Measurements from ENCODE around the gene GDA. TPM values are rescaled to one million over a fixed set of nuclear protein-coding genes. Genes with fewer than 3 reads are reported as not detected.

The GDA gene
- total and polyA plus RNA-seq, 2 of the 8 experiments (the other 6 are each of a cell fraction or from before 2014, with no cell fraction given) = 0.35 to 3.0 TPM

- H3K27ac ChIP-seq (ENCODE audit: low read depth, low read length) = no peak overlapping the region
- POLR2A ChIA-PET (ENCODE audit: partially characterized antibody) = interaction anchor here (0.8 kb wide), 1 partner anchor 68 kb away, joined by 3 read pairs; the partner anchor contains the start of gene ZFAND5
- H4K5ac ChIP-seq (ENCODE audit: insufficient read length, low read depth, low read length) = no peak overlapping the region
- no peaks in the 10 kb centered on the region for H3K36me3 ChIP-seq (ENCODE audit: control insufficient read depth in 2 of 4, insufficient read depth in 4 of 4, low read length in 3 of 4)
- H4K20me1 ChIP-seq (replicated peaks in 1 of 2; ENCODE audit: control insufficient read depth in 1 of 2, insufficient read depth in 2 of 2, low read length in 2 of 2) = no peaks in the 10 kb centered on the region
- no peak overlapping the region for H4K91ac ChIP-seq (replicated peaks; ENCODE audit: insufficient read length, low read length)
- H3K9me3 ChIP-seq (ENCODE audit: insufficient read depth in 2 of 2, low read depth in 1 of 2, low read length in 1 of 2) = no peaks in the 10 kb centered on the region
- no peak overlapping the region for H3K4ac ChIP-seq (replicated peaks; ENCODE audit: insufficient read length, low read depth, low read length)
- no peak overlapping the region for H3K14ac ChIP-seq (ENCODE audit: insufficient read length)
- no peak for DNase-seq (ENCODE audit: low read depth in 1 of 2, low spot score in 2 of 2)
- no peak overlapping the region for H2BK15ac ChIP-seq (ENCODE audit: low read length)
- H2AFZ ChIP-seq (ENCODE audit: low read length) = no peak overlapping the region
- no peak overlapping the region for H2BK20ac ChIP-seq (ENCODE audit: low read length)
- no peak for FAIRE-seq
- no peak overlapping the region for H2BK5ac ChIP-seq (ENCODE audit: low read depth, low read length)
- H3K4me2 ChIP-seq (ENCODE audit: insufficient read depth in 1 of 2, low read depth in 2 of 2, low read length in 2 of 2) = no peak overlapping the region
- no peak overlapping the region for H3K18ac ChIP-seq (ENCODE audit: extremely low read depth, low read length)
- CTCF ChIA-PET (ENCODE audit: partially characterized antibody) = interaction anchor here (0.6 kb wide), 1 partner anchor 214 kb away, joined by 3 read pairs; no protein-coding TSS in a partner anchor
- peak overlapping the region in 1 of 4 experiments; percentile 34; a peak in 1 of 7 replicates for H3K9ac ChIP-seq (replicated peaks in 1 of 4; ENCODE audit: extremely low read depth in 1 of 4, low read depth in 3 of 4, low read length in 3 of 4)
- H2BK120ac ChIP-seq (replicated peaks; ENCODE audit: low read depth, low read length) = no peak overlapping the region
- no peaks in the 10 kb centered on the region for H3K4me1 ChIP-seq (replicated peaks in 1 of 4; ENCODE audit: control insufficient read depth in 3 of 4, insufficient read depth in 4 of 4, low read length in 3 of 4)
- H4K8ac ChIP-seq (ENCODE audit: extremely low read depth, insufficient read depth, low read length) = no peak overlapping the region
- no peak overlapping the region for H3K4me3 ChIP-seq (ENCODE audit: extremely low read depth in 1 of 4, insufficient read depth in 2 of 4, low read depth in 3 of 4, low read length in 4 of 4)
- no peaks in the 10 kb centered on the region for H3K27me3 ChIP-seq (replicated peaks in 1 of 4; ENCODE audit: control insufficient read depth in 3 of 4, extremely low read depth in 1 of 4, insufficient read depth in 3 of 4, low read length in 3 of 4)
- no peak overlapping the region for H2AK5ac ChIP-seq (ENCODE audit: low read depth, low read length)
- TF ChIP-seq TCF12 (IDR thresholded peaks at IDR 0.05; ENCODE audit: low read depth, low read length) (no peak), POLR2A (IDR thresholded peaks at IDR 0.05; ENCODE audit: control extremely low read depth in 1 of 2, low read depth in 2 of 2, low read length in 2 of 2) (no peak), SIN3A (conservative IDR thresholded peaks at IDR 0.05 in 1 of 2, IDR thresholded peaks at IDR 0.05 in 1 of 2; ENCODE audit: low read depth in 1 of 2, low read length in 2 of 2) (no peak), POU5F1 (IDR thresholded peaks at IDR 0.05; ENCODE audit: low read depth, low read length) (no peak), JUN (IDR thresholded peaks at IDR 0.05; ENCODE audit: low read depth, low read length) (no peak), RNF2 (IDR thresholded peaks at IDR 0.05; ENCODE audit: borderline replicate concordance, low read depth, low read length, missing control alignments, poor library complexity, severe bottlenecking) (no peak), KDM1A (IDR thresholded peaks at IDR 0.05; ENCODE audit: borderline replicate concordance, low read length) (no peak), EGR1 (IDR thresholded peaks at IDR 0.05; ENCODE audit: borderline replicate concordance, low read depth, low read length) (no peak), ATF2 (IDR thresholded peaks at IDR 0.05; ENCODE audit: low read length) (no peak), NANOG (IDR thresholded peaks at IDR 0.05; ENCODE audit: insufficient read depth, low read depth, low read length, poor library complexity, severe bottlenecking) (no peak)
- no peak overlapping the region for H2BK12ac ChIP-seq (ENCODE audit: low read depth, low read length)
- 82% methylated on average over 3 of the region's 3 CpGs; no CpG with 5 or more reads in 1 of the 2 experiments for WGBS, 2 experiments (ENCODE audit: extremely low coverage in 1 of 2, insufficient coverage in 1 of 2, insufficient read length in 1 of 2, insufficient replicate concordance in 2 of 2, low coverage in 1 of 2, low lambda C conversion rate in 2 of 2, missing lambda C conversion rate in 1 of 2)
- H3K79me2 ChIP-seq (ENCODE audit: control insufficient read depth in 1 of 2, insufficient read depth in 2 of 2, low read length in 2 of 2) = no peaks in the 10 kb centered on the region
- no peaks in the 10 kb centered on the region for H3K79me1 ChIP-seq (ENCODE audit: low read depth, low read length)
- H3K56ac ChIP-seq (replicated peaks; ENCODE audit: insufficient read length, low read depth, low read length) = no peak overlapping the region
- H3K23ac ChIP-seq (ENCODE audit: insufficient read length) = no peak overlapping the region
- no peaks in the 10 kb centered on the region for H3K23me2 ChIP-seq (ENCODE audit: low read depth, low read length)
Observed at GRCh38 chr9:72297516-72297915, 148.3 kb downstream of the GDA start.
